HG02763 (cell line): ENCODE results near the gene TMEM164.

ENCODE experiments used
- ATAC-seq: cut with Tn5 transposase; IDR thresholded peaks from one replicate; pipeline ENCODE4 v1.9.1; 2021; ENCODE audit warnings: mild to moderate bottlenecking, moderate library complexity; ENCODE audit not compliant: unreplicated experiment

Gene TMEM164

DNA sequence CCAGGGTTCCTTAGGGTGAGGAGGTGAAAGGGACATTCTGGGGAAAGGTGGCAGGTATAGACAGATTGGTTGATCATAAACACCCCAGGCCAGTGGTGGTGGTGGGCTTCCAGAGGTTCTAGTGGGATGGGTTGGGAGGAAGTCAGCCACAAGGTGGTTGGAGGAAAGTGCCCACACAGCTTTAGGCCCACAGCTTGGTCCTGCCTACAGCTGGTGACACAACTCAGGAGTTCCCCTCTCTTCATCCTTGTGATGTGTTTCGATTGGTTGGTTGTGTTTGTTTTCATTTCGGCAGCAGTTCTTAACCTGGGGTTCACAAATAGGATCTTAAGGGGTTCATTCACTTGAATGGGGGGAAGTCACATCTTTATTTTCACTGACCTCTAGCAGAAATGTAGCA, 157.0 kb downstream of the TMEM164 start:
- no peak for ATAC-seq

DNA sequence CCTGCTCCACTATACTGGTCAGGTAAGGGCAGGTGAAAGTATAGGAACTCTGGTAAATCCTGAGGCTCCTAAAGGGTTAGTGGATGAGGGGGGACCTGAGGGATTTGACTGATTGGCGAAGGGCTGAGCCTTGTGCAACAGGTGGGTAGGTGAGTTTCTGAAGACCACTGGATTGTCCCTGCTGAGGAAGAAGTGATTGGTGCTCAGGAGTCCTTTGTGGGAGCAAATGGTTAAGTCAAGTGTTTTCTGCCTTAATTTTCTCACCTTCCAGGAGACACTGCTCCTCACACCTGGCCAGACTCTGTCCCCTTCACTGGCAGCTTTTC, 158.4 kb downstream of the TMEM164 start:
- no peak for ATAC-seq

DNA sequence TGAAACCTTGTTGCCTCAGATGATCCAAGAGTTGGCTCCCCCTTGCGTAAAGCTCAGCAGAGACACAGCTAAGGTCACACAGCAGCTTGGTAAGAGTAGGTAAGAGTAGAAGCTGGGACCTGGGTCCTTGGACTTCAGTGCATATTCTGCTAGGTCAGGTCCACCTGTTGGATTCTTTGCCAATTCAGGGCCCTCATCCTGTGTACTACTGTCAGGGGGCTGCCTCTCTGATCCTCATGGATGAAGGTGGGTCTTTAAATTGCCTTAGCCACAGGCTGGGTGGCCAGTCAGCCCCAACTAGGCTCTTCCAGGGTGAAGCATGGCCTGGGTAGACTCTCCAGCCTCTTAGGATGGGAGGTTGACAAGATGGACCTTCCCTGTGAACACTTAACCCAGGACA, 159.2 kb downstream of the TMEM164 start:
- no peak for ATAC-seq

DNA sequence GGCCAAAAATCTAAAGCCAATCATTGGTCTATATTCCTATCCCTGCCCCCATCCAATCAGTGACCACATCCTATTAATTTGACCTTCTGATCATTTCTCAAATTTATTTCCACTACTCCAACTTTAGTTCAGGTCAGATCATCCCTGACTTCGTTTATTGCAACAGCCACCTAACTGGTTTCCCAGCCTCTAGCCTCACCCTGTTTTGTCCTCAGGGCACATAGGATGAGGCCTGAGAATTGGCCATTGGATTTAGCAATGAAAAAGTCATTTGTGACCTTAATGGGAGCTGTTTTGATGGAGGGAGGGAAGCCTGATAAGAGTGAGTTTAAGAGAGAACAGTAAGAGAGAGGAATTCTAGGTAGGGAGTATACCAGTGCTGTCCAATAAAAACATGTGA, 160.0 kb downstream of the TMEM164 start:
- no peak for ATAC-seq

DNA sequence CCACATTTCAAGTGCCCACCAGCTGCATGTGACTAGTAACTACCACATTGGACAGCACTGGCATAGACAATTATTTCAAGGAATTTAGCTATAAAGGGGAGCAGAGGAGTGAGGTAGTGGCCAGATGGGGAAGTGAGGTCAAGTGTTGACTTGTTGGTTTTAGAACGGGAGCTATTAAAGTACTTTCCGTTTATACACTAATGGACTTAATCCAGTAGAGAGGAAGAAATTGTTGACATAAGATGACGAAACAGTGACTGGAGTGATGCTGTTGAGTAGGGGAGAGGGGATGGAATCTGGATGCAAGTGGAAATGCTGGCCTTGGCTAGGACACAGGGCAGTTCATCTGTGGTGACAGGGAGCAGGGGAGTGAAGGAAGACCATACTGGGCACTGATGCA, 160.6 kb downstream of the TMEM164 start:
- no peak for ATAC-seq

DNA sequence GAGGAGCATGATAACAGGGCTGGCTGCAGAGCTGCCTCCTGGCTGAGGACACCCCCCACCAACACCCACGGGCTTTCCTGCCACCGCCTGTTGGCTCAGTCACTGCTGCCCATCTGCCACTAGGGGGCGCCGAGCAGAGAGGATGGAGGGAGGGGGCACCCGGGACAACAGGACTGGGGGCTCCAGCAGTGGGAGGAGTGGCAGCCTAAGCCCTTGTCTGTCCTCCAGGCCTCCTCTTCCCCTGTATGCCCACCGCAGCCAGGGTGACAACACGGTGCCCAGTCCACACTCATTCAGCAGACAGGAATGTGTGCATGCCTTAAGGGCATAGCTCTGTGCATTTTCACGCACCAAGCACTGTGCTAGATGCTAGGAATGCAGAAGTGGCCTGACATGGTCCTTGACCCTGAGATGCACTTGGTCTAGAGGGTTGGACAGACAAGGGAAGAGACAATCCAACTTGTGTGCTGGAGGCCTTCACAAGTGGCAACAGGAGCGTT, 165.1 kb downstream of the TMEM164 start:
- ATAC-seq: no peak

DNA sequence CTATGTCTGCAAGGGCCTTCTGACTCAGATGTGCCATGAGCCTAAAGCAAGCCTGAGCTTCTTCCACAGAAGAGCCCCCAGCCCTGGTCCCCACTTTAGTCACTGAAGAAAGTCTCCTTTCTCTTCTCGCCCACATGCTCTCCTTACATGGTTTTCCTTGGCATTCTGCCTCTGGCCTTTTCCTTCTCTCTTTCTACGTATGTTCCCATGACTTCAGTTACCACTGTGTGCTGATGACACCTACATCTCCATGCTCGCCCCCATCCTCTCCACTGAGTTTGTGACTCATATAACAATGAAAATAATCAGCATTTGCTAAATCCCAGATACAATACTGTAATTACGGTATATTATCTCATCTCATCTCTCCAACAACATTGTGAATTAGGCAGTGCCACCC, 165.7 kb downstream of the TMEM164 start:
- no peak for ATAC-seq

DNA sequence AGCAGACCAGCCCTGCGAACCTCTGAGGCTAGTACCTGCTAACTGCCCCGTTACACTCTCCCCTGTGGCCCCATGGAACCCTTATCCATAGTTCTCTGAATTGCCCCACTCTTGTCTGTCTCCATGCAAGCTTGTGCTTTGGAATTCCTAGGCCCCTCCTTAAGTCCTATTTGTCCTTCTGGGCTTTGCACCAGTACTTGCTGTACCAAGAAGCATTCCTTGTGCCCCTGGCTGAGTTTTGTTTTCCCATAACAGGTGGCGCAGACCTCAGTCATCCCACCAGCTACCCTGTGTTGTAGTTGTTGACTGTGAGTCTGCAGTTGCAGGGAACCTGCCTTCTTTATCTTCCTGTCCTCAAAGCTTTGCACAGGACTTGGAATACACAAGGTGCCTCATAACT, 167.1 kb downstream of the TMEM164 start:
- no peak for ATAC-seq

DNA sequence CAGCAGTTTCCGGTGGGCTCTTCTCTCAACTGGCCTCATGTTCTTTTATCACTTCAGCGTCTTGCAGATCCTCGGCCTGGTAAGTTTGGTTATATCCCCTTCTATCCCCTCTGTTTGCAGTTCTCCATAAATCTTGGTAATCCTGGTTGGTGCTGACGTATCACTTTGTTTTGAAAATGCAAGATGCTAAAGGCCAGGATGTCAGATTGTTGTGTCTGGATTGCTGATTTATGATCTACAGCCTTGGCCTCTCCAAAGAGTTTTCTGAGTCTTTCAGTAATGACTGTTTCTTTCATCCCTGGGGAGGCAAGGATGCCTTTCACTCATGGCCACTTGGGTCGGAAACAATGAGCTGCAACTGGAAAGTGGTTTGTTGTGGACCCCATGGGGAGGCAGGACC, 168.5 kb downstream of the TMEM164 start:
- ATAC-seq: no peak

DNA sequence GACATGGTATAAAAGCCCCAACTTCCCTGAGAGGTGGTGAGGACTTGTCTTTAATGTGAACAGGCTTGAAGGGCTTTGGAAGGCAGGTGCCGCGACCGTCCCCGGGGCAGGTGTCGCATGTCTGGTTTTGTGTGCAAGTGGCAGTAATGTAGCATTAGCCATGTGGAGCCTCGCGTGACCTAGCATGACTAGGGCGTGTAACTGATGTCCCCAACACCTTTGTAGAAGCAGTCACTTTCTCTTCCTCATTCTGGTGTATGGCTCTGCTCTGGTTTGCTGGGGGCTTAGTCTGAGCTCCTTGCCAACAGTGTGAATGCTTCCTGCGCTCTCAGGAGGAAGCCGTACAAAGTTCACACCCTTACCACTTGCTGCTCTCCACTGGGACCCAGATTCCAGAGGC, 169.3 kb downstream of the TMEM164 start:
- ATAC-seq: peak; percentile 97

DNA sequence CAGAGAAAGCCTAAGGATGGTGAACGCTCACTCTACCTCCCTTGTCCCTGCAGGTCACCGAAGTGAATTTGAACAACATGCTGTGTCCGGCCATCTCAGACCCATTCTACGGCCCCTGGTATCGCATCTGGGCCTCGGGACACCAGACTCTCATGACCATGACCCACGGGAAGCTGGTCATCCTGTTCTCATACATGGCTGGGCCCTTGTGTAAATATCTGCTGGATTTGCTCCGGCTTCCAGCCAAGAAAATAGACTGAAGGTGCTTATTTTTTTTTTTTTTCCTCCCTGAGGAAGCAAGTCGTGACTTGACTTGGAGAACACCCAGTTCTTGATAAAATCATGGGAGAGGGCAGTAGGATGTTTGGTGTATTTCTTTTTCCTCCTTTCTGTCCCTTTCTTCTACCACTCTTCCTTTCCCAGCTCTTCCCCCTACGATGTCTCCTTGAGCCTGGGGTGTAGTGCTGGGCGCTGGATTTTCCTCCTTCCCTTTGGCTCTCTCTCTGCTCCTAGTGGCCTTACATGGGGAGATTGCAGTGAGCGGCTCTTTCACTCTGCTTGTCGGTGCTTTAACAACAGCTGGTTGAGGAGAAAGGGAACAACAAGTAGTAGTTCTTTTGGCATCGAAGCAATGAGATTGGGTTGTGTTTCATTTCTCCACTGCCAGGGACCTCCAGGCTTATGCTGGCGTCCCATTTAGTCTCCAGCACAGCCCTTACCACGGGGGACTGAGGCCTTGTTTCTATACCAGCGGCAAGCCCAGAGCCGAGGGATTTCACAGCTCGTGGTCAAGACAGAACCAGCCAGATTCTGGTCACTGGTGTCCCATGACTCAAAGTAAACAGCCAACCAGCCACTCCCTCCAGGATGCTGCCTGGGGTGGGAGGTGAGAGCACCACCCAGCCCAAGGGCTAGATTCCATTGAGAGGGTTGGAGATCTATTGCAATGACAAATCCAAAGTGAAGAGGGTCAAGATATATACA, 170.6 kb downstream of the TMEM164 start:
- ATAC-seq: no peak

DNA sequence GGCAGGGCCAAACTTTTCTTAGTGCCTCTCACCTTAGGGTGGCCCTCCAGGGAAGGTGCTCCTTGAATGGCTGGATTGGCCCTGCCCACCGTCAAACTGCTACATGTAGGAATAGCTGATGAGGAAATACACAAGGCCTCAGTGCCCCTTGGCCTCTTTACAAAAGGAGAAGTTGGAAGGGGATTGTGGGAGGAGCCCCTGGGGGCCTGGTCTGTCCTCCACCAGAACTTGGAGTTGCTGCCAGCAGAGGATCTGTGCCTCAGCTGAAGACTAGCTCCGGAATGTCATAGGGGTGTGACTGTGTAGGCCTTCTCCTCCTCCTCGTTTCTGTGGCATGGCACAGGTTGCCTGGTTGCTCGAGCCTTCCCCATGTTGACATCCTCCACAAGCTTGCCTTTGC, 172.2 kb downstream of the TMEM164 start:
- no peak for ATAC-seq

DNA sequence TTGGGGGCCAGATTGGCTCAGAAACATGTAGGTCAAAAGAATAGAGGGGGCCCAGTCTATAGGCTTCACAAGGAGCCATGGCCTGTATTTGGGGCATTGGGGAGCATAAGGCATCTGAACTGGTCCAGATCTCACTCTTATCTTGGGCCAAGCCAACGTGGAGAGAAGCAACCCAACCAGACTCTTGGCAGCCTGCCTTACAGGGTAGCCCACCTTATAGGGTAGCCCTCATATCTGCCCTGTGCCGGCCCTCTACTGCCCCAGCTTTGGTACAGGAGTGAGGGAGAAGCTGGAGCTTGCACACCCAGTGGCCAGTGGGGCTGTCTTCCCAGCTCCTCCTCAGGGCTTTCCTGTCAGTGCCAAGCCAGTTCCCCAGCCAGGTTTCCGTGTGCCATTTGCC, 172.8 kb downstream of the TMEM164 start:
- no peak for ATAC-seq

DNA sequence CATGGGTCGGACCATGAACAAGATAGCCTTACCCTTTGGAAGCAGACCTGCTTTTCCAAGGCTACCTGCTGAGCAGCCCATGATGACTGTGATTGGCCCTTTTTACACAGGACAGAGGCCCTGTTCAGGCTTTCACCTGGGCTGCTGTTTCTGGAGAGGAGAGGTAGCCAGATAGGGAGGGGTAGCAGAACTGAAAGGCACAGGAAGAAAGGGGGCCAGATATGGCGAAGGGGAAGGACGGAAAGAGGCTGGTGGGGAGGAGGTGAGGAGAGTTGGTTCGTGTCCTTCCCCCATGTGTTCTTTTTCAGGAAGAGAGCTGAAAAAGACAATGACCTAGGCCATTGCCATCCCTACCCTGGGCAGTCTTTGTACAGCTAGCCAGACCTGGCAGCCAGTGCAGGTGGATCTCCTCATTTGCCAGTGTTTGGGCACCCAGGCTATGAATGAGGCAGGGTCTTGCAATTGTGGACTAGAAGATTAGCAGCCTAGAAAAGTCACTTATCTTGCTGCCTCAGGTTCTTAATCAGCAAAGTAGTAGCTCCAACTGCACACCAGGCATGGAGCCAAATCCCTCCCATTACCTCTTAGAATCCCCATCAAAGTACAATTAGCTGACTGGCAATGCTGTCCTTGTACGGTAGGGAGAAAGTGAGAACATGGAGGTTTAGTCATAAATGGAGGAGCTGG, 175.4 kb downstream of the TMEM164 start:
- no peak for ATAC-seq

DNA sequence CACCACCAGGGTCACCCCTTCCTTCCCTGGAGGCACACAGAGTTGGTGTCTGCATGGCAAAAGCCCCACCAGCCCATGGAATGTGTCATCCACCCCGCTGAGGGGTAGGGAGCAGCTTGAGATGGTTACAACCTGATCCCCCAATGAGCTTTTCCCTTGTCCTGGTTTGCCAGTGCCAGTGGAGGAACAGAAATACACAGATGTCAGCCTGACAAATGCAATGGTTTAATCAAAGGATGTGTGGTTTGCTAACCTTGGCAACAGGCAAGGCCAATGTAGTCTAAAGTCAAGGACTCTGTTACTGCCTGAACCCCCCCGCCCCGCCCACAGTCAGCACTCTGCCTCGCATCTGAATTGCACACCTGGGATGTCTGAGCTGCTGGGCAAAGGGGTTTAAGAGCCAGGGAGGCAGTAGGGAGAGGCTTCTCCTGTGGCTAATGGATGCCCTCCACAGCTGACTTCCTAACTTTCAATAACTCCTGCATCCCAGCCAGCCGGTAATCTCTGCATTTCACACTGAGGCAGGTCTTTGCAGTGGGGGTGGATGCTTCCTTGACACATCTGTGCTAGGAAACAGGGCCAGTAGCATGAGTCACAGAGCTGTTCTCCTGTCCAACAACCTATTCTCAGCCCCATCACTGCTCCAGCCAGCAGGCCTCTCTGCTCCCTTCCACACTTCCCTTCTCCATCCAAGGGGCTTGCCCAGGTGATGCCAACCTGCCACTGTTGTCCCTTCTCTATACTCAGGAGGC, 177.4 kb downstream of the TMEM164 start:
- peak; percentile 18 for ATAC-seq

DNA sequence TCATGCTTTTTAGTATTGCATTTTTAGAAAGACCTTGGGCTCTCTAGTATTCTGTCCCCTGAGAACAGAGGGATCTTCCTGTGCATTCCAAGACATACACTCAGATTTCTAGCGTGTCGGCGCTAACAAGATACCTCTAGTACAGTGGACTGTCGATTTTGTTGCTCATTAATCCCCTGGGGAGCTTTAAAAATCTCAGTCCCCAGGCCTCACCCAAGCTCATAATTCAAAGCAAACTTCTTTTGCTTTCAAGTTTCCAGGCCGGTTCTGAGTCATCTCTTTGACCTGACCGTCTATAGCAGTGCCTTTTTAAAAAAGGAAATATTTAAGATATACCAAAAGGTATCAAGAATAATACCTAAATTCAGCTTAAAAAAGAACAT, 178.0 kb downstream of the TMEM164 start:
- peak; percentile 69 for ATAC-seq

DNA sequence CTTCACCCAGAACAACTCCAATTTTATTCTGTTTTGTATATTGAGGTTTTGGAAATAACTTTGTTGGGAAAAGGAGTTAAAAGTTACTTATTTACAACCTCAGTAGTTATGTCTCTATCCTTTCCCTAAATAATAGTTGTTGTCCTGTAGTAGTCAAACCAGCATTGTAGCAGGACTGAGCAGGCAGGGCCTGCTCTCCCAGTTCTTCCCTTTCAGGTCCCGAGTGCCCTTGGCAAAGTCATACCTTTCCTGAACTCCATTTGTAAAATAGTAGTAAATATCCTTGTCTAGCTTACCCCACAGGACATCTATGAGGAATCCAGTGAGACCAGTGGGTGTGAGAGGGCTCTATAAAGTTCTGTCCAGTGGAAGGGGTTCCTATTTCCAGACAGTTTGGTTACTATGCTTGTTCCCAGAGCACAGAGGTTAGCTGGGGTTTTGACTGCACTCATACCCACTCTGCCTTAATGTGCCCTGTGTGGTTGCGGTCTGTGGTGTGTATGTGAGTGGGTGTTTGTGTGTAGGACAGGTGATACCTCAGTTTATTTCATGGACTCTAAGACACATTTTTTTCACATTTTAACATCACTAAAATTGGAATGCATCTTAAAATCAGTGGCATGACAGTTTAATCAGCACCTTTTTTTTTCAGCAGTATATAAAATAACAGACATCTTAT, 178.7 kb downstream of the TMEM164 start:
- no peak for ATAC-seq

DNA sequence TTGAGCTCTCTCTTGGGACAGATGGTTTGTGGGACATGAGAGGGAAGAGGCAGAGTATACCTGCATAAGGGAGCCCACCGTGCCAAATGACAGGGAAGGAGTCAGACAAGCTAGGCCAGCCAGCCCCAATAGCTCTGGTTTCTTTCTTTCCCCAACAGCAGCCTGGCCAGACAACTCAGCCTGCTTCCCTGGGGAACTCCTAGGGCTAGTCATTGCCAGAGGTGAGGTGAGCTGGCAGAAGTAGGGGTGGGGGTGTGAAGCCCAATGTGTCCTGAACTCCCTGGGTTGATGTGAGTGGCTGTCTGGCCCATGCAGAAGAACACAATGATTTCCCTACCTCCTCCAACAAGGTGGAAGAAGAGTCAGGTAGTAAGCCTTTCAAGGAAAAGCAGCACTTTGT, 179.4 kb downstream of the TMEM164 start:
- no peak for ATAC-seq

DNA sequence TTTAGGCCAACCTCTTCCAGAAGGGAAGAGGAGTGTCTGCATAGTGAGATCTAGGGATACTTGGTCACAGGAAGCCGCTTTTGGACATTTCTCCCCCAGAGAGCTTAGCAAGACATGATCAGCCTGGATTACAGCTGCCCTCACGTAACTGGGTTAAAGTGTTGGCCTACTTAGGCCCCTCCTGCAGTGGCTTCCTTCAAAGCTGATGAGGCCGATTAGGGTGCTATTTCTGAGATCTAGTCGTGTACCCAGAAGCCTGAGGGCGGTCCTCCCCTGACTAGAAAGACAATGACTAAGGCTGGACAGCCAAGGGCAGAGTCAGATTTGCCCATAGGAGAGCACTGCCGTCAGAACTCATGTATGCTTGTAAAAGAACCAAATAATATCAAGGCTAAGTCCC, 180.0 kb downstream of the TMEM164 start:
- no peak for ATAC-seq

DNA sequence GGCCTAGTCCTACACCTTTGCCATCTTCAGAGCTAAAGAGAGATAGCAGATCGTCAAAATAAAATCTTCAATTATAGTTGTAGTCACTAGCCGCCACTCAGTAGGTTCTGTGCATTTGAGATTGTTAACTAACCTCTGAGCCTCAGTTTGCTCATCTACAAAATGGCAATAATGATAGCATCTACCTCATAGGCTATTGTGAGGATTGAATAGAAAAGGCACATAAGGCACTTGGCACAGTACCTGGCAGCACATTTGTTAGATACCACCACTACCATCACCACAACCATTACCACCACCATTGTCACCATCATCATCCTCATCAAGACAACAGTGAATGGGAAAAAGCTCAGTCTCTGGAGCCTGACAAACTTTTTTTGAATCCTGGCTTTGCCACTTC, 180.4 kb downstream of the TMEM164 start:
- ATAC-seq: no peak
